GM12874 (cell line): ENCODE data around the gene UNC5A.

Experiments used
- TF ChIP-seq, protein P1 (sequence below): IDR thresholded peaks from 2 replicates; pipeline ENCODE4 v1.5.1; 2011; ENCODE audit warnings: low read depth, mild to moderate bottlenecking, control low read depth, low read length, moderate library complexity; ENCODE audit not compliant: insufficient read depth

Gene UNC5A

GRCh38 chr5:176820937-176821336, 10.6 kb downstream of the UNC5A start:
- TF ChIP-seq, protein P1, sequence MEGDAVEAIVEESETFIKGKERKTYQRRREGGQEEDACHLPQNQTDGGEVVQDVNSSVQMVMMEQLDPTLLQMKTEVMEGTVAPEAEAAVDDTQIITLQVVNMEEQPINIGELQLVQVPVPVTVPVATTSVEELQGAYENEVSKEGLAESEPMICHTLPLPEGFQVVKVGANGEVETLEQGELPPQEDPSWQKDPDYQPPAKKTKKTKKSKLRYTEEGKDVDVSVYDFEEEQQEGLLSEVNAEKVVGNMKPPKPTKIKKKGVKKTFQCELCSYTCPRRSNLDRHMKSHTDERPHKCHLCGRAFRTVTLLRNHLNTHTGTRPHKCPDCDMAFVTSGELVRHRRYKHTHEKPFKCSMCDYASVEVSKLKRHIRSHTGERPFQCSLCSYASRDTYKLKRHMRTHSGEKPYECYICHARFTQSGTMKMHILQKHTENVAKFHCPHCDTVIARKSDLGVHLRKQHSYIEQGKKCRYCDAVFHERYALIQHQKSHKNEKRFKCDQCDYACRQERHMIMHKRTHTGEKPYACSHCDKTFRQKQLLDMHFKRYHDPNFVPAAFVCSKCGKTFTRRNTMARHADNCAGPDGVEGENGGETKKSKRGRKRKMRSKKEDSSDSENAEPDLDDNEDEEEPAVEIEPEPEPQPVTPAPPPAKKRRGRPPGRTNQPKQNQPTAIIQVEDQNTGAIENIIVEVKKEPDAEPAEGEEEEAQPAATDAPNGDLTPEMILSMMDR, result no peak

DNA sequence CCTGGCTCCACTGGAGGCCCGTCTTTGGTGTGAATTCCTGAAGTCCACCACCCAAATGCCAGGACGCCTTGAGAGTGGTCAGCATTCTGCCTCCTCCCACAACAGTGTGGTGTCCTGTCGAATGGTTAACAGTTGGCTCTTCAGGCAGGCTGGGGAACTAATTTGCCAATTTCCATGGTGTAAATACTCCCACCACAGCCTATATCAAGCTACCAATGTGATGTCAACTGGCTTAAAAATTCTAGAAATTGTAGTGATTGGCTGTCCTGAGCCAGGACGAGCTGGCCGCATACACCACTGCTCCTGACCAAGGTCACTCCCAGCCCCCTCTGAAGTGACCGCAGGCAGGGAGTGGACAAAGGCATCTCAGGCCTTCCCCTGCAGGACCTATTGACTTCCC, 11.1 kb downstream of the UNC5A start:
- TF ChIP-seq, protein P1, result no peak

- TF ChIP-seq, protein P1, result no peak
Measured at GRCh38 chr5:176822041-176822792, 11.9 kb downstream of the UNC5A start.

GRCh38 chr5:176822793-176823481, 12.6 kb downstream of the UNC5A start:
- TF ChIP-seq, protein P1, result no peak

- TF ChIP-seq, protein P1, result no peak
Measured at GRCh38 chr5:176823869-176824412, 13.6 kb downstream of the UNC5A start.

- TF ChIP-seq, protein P1, result no peak
Measured at GRCh38 chr5:176824604-176825003, 14.2 kb downstream of the UNC5A start.

- TF ChIP-seq, protein P1, result no peak
Measured at GRCh38 chr5:176825234-176825633, 14.9 kb downstream of the UNC5A start.
